ENCODE results near the gene SLC4A4.

- no peak for TF ChIP-seq CTCF (IDR thresholded peaks at IDR 0.05)
- no peak for TF ChIP-seq POLR2A (IDR thresholded peaks at IDR 0.05)
- TF ChIP-seq POLR2AphosphoS5 (IDR thresholded peaks at IDR 0.05): no peak
These were observed 188.0 kb downstream of the SLC4A4 start for GRCh38 chr4:71526637-71527406.
